ENCODE data around the gene TULP4. TPM values are rescaled to one million over a fixed set of nuclear protein-coding genes. Genes with fewer than 3 reads are reported as not detected.
A peak's percentile ranks its signal among the peaks of the same experiment; 100 is the strongest.

Gene TULP4
- total RNA-seq, 8 experiments from 2014 or later: 54.0 to 195 (median 151) TPM

GRCh38 chr6:158536084-158536890 lies 224.0 kb downstream of the TULP4 start:
- in situ Hi-C loops (cut with MboI; ENCODE audit: low pct_unique_long_range_greater_than_20kb in 2 of 9, low sequenced_read_pairs in 9 of 9, unreplicated experiment in 9 of 9): no loop called here
- 0 to 3% (median 1%) methylated on average over 3 to 10 of the region's 75 CpGs; no CpG with 5 or more reads in 5 of the 10 experiments for WGBS, 10 experiments
- ATAC-seq (replicated peaks in 6 of 8): peak; percentile 50 to 78 (median 74)
- H3K4me3 ChIP-seq: peak overlapping the region; percentile 54 to 81 (median 62)
- peaks cover 9 to 18% of the 10 kb centered on the region in 2 donors for H3K4me1 ChIP-seq (replicated peaks in 1 of 2)
- peak overlapping the region; percentile 69 to 87 for H3K27ac ChIP-seq

GRCh38 chr6:158536891-158537798 lies 224.9 kb downstream of the TULP4 start:
- 18 to 100% (median 45%) methylated on average over 1 to 4 of the region's 94 CpGs; no CpG with 5 or more reads in 6 of the 10 experiments for WGBS, 10 experiments
- peak; percentile 50 to 86 (median 80) for ATAC-seq (replicated peaks in 6 of 8)
- Histone ChIP-seq H3K27ac (peak overlapping the region; percentile 69 to 87), H3K4me3 (peak overlapping the region; percentile 54 to 81 (median 62)), H3K4me1 (replicated peaks in 1 of 2) (peaks cover 9 to 18% of the 10 kb centered on the region in 2 donors)
- in situ Hi-C loops (cut with MboI; ENCODE audit: low pct_unique_long_range_greater_than_20kb in 2 of 9, low sequenced_read_pairs in 9 of 9, unreplicated experiment in 9 of 9): no loop called here

DNA sequence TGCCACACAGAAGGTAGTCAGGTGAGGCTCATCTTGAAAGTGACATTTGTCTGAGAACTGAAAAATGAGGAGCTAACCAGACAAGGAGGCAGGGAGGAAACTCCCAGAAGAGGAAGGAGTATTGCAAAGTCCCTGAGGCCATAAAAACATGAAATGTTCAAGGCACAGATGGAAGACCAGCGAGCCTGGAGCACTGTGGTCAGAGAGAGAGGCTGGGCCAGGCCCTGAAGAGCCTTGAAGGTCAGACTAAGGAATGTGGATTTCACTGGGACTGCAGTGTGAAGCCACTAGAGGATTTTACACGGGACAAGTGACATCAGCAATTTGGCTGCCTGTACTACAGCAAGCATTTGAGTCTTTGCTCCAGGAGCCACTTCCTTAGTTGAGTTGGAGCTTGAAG lies 226.5 kb downstream of the TULP4 start:
- Histone ChIP-seq H3K27ac (no peak overlapping the region), H3K4me3 (no peak overlapping the region), H3K4me1 (replicated peaks in 1 of 2) (peaks cover 9 to 18% of the 10 kb centered on the region in 2 donors)
- WGBS, 10 experiments: 0 to 93% (median 60%) methylated on average over 1 to 2 of the region's 2 CpGs; no CpG with 5 or more reads in 3 of the 10 experiments
- in situ Hi-C loops (cut with MboI; ENCODE audit: low pct_unique_long_range_greater_than_20kb in 2 of 9, low sequenced_read_pairs in 9 of 9, unreplicated experiment in 9 of 9): no loop called here
- ATAC-seq (replicated peaks in 6 of 8): no peak

GRCh38 chr6:158539413-158539812 lies 227.1 kb downstream of the TULP4 start:
- Histone ChIP-seq H3K27ac (no peak overlapping the region), H3K4me1 (replicated peaks in 1 of 2) (peaks cover 9 to 18% of the 10 kb centered on the region in 2 donors), H3K4me3 (no peak overlapping the region)
- no peak for ATAC-seq (replicated peaks in 6 of 8)
- in situ Hi-C loops (cut with MboI; ENCODE audit: low pct_unique_long_range_greater_than_20kb in 2 of 9, low sequenced_read_pairs in 9 of 9, unreplicated experiment in 9 of 9): no loop called here
- 27 to 93% (median 71%) methylated on average over 1 to 7 of the region's 7 CpGs; no CpG with 5 or more reads in 1 of the 10 experiments for WGBS, 10 experiments

DNA sequence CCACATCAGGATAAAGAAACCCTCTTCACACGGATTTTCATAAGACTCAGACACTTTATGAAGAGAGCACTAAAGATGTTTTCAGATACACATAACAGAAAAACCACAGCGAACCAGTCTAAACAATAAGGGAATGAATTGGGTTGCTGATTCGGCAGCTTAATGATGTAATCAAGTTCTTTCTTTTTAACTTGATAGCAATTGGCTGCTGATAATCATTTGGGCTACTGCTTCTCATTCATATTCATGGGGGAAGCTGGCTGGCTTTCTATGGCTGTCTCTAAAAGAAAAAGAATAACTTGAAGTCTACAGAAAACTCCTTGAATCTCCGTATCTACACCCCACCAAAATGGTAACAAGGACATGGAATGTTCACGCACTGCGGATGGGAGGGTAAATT lies 227.6 kb downstream of the TULP4 start:
- Histone ChIP-seq H3K27ac (no peak overlapping the region), H3K4me3 (no peak overlapping the region), H3K4me1 (replicated peaks in 1 of 2) (peaks cover 9 to 18% of the 10 kb centered on the region in 2 donors)
- ATAC-seq (replicated peaks in 6 of 8): no peak
- WGBS, 10 experiments: 63 to 93% (median 82%) methylated on average over 3 to 6 of the region's 6 CpGs
- in situ Hi-C loops (cut with MboI; ENCODE audit: low pct_unique_long_range_greater_than_20kb in 2 of 9, low sequenced_read_pairs in 9 of 9, unreplicated experiment in 9 of 9): no loop called here

GRCh38 chr6:158543606-158544185 lies 231.4 kb downstream of the TULP4 start:
- in situ Hi-C loops (cut with MboI; ENCODE audit: low pct_unique_long_range_greater_than_20kb in 2 of 9, low sequenced_read_pairs in 9 of 9, unreplicated experiment in 9 of 9): no loop called here
- peaks cover 0 to 4% of the 10 kb centered on the region in 2 donors for H3K4me1 ChIP-seq (replicated peaks in 1 of 2)
- no peak for ATAC-seq (replicated peaks in 6 of 8)
- H3K27ac ChIP-seq: no peak overlapping the region
- H3K4me3 ChIP-seq: no peak overlapping the region
- 34 to 100% (median 82%) methylated on average over 1 to 10 of the region's 12 CpGs; no CpG with 5 or more reads in 2 of the 10 experiments for WGBS, 10 experiments

DNA sequence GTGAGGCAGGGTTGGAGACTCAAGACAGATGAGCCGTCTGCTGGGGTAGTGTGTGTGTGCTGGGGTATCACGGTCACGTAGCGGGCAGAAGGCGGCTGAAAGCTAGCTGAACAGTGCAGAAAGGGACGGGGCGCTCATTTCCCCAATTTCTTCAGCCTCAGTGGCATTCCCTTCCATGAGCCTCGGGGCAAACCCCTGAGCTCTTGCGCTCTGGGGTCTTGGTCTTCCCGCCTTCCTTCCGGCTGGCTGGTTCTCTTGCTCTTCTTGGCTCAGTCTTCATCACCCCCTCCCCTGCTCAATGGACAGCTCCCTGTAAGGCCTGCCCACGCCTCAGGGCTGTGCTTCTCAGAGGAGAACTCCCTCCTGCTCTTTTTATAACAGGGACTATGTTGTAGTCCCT lies 232.2 kb downstream of the TULP4 start:
- 50 to 80% (median 71%) methylated on average over 1 to 6 of the region's 12 CpGs; no CpG with 5 or more reads in 4 of the 10 experiments for WGBS, 10 experiments
- H3K4me1 ChIP-seq (replicated peaks in 1 of 2): peaks cover 0 to 3% of the 10 kb centered on the region in 2 donors
- H3K27ac ChIP-seq: no peak overlapping the region
- no peak overlapping the region for H3K4me3 ChIP-seq
- in situ Hi-C loops (cut with MboI; ENCODE audit: low pct_unique_long_range_greater_than_20kb in 2 of 9, low sequenced_read_pairs in 9 of 9, unreplicated experiment in 9 of 9): no loop called here
- no peak for ATAC-seq (replicated peaks in 6 of 8)

- 58 to 100% (median 84%) methylated on average over 1 to 15 of the region's 30 CpGs; no CpG with 5 or more reads in 2 of the 10 experiments for WGBS, 10 experiments
- in situ Hi-C loops (cut with MboI; ENCODE audit: low pct_unique_long_range_greater_than_20kb in 2 of 9, low sequenced_read_pairs in 9 of 9, unreplicated experiment in 9 of 9): no loop called here
- peaks cover 0 to 3% of the 10 kb centered on the region in 2 donors for H3K4me1 ChIP-seq (replicated peaks in 1 of 2)
- peak in 5 of 8 experiments; percentile 17 to 84 (median 40) for ATAC-seq (replicated peaks in 6 of 8)
- no peak overlapping the region for H3K27ac ChIP-seq
- no peak overlapping the region for H3K4me3 ChIP-seq
Measured at GRCh38 chr6:158545043-158545966, 233.0 kb downstream of the TULP4 start.

DNA sequence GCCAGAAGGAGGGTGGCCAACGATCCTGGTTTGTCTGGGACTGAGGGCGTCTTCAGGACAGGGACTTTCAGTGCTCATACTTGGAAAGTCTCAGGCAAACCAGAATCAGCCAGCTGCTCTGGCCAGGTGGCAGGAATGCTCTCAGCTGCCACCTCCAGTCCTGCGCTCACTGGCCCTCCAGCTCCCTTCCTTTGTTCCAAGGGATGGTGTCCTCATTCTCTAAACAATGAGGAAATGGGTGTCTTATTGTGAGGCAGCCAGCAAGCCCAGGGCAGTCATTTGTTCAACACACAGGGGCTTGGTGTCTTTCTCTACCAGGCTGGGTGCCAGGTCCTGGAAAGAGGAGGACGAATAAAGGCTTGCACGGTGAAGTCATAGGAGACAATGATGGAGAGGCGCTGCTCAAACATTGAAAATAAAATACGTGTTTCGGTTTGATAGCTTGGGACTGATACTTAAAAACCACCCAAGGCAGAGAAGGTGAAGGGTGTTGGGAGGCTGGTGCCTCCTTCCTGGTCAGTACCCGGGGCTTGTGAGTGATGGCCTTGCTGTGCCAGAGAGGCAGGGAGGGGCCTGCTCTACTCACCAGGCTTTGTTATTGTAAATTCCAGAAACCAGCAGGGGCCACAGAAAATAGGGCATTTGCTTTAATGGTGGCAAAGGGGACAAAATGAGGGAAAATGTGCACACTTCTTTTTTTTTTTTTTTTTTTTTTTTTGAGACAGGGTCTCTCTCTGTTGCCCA lies 236.3 kb downstream of the TULP4 start:
- ATAC-seq (replicated peaks in 6 of 8): peak in 5 of 8 experiments; percentile 65 to 95 (median 76)

GRCh38 chr6:158552055-158552795 lies 240.0 kb downstream of the TULP4 start:
- in situ Hi-C loops (cut with MboI; ENCODE audit: low pct_unique_long_range_greater_than_20kb in 2 of 9, low sequenced_read_pairs in 9 of 9, unreplicated experiment in 9 of 9): no loop called here
- H3K4me3 ChIP-seq: no peak overlapping the region
- H3K27ac ChIP-seq: no peak overlapping the region
- no peak for ATAC-seq (replicated peaks in 6 of 8)
- 32 to 93% (median 79%) methylated on average over 1 to 6 of the region's 6 CpGs for WGBS, 10 experiments
- peaks cover 0 to 3% of the 10 kb centered on the region in 2 donors for H3K4me1 ChIP-seq (replicated peaks in 1 of 2)

More for the DNA sequence above, 236.3 kb downstream of the TULP4 start:
- H3K27ac ChIP-seq: no peak overlapping the region
- in situ Hi-C loops (cut with MboI; ENCODE audit: low pct_unique_long_range_greater_than_20kb in 2 of 9, low sequenced_read_pairs in 9 of 9, unreplicated experiment in 9 of 9): no loop called here
- H3K4me3 ChIP-seq: no peak overlapping the region
- 49 to 100% (median 78%) methylated on average over 1 to 8 of the region's 9 CpGs; no CpG with 5 or more reads in 2 of the 10 experiments for WGBS, 10 experiments
- peaks cover 0 to 3% of the 10 kb centered on the region in 2 donors for H3K4me1 ChIP-seq (replicated peaks in 1 of 2)

DNA sequence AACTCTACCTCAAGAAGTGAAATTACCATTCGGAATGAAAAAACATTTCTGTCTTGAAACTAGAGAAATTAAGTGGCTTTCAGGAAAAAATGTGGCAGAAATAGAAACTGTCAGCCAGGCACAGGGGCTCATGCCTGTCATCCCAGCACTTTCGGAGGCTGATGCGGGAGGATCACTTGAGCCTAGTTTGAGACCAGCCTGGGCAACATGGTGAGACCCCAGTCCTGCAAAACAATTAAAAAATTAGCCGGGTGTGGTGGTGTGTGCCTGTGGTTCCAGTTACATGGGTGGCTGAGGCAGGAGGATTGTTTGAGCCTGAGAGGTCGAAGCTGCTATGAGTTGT lies 240.5 kb downstream of the TULP4 start:
- ATAC-seq (replicated peaks in 6 of 8): no peak
- Histone ChIP-seq H3K4me1 (replicated peaks in 1 of 2) (peaks cover 0 to 3% of the 10 kb centered on the region in 2 donors), H3K27ac (no peak overlapping the region), H3K4me3 (no peak overlapping the region)
- in situ Hi-C loops (cut with MboI; ENCODE audit: low pct_unique_long_range_greater_than_20kb in 2 of 9, low sequenced_read_pairs in 9 of 9, unreplicated experiment in 9 of 9): no loop called here
- WGBS, 10 experiments: 81 to 100% (median 97%) methylated on average over 1 to 5 of the region's 5 CpGs; no CpG with 5 or more reads in 2 of the 10 experiments
